Thyroid gland (tissue), 4 donors: ENCODE results near the gene HMGN5.

Source experiments
- POLR2A ChIP-seq, 2 donors: fragments of 450-650 bp; IDR thresholded peaks; one replicate each; pipeline ENCODE4 v1.6.1; 2017; ENCODE audit warnings: antibody characterized with exemption in 2 of 2, mild to moderate bottlenecking in 2 of 2, moderate library complexity in 1 of 2
- TF ChIP-seq, protein P1 (sequence below), 6 experiments: fragments of 200-600 bp in 3 of 6; fragments of 450-650 bp in 3 of 6; sonication (generic) in 3 of 6; IDR thresholded peaks; one replicate each; pipeline ENCODE4 v1.5.1; 2016 to 2019; ENCODE audit warnings: antibody characterized with exemption in 6 of 6, mild to moderate bottlenecking in 2 of 6, inconsistent platforms in 1 of 6, moderate library complexity in 1 of 6

DNA sequence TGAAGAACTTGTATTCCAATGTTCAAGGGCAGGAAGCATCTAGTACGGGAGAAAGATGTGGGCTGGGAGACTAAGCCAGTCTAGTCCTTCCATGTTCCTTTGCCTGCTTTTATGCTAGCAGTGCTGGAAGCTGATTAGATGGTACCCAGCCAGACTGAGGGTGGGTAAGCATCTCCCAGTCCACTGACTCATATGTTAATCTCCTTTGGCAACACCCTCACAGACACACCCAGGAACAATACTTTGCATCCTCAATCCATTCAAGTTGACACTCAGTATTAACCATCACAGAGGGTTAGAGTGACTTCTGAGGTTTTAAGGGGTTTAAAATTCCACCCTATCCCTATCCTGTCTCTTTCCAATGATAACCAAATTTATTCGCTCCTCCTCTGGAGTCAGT is 6.5 kb downstream of the HMGN5 start:
- TF ChIP-seq, protein P1, sequence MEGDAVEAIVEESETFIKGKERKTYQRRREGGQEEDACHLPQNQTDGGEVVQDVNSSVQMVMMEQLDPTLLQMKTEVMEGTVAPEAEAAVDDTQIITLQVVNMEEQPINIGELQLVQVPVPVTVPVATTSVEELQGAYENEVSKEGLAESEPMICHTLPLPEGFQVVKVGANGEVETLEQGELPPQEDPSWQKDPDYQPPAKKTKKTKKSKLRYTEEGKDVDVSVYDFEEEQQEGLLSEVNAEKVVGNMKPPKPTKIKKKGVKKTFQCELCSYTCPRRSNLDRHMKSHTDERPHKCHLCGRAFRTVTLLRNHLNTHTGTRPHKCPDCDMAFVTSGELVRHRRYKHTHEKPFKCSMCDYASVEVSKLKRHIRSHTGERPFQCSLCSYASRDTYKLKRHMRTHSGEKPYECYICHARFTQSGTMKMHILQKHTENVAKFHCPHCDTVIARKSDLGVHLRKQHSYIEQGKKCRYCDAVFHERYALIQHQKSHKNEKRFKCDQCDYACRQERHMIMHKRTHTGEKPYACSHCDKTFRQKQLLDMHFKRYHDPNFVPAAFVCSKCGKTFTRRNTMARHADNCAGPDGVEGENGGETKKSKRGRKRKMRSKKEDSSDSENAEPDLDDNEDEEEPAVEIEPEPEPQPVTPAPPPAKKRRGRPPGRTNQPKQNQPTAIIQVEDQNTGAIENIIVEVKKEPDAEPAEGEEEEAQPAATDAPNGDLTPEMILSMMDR (IDR thresholded peaks at IDR 0.05) = no peak
- no peak for TF ChIP-seq POLR2A (IDR thresholded peaks at IDR 0.05)
